MM.1S (cell line): ENCODE data around the gene PRSS21.

Source experiments
- DNase-seq: peaks from one replicate; pipeline ENCODE4 v3.0.0-alpha.2; 2015
- H2AFZ ChIP-seq: fragments of 300-600 bp; sonication (generic); 2 replicates; pipeline ENCODE4 v1.6.0; 2016; ENCODE audit warnings: antibody characterized with exemption, low read length
- H3F3A ChIP-seq: fragments of 300-600 bp; sonication (generic); 2 replicates; pipeline ENCODE4 v1.6.1; 2016; ENCODE audit warnings: mild to moderate bottlenecking, antibody characterized with exemption, low read length, moderate library complexity, mixed read lengths; ENCODE audit not compliant: insufficient read depth
- H3K27ac ChIP-seq: fragments of 300-600 bp; sonication (generic); 2 replicates; pipeline ENCODE4 v1.5.1; 2016; ENCODE audit warnings: mild to moderate bottlenecking, low read length
- H3K27me3 ChIP-seq: fragments of 300-600 bp; sonication (generic); replicated peaks from 2 replicates; pipeline ENCODE4 v1.6.0; 2016; ENCODE audit warnings: low read length; ENCODE audit not compliant: insufficient read depth
- H3K36me3 ChIP-seq: fragments of 300-600 bp; sonication (generic); replicated peaks from 2 replicates; pipeline ENCODE4 v1.6.1; 2016; ENCODE audit warnings: mild to moderate bottlenecking, low read length, mixed read lengths; ENCODE audit not compliant: insufficient read depth
- H3K4me1 ChIP-seq: fragments of 300-600 bp; sonication (generic); 2 replicates; pipeline ENCODE4 v1.6.1; 2016; ENCODE audit warnings: low read length, mixed read lengths
- H3K4me2 ChIP-seq: fragments of 300-600 bp; sonication (generic); 2 replicates; pipeline ENCODE4 v1.6.0; 2016; ENCODE audit warnings: low read depth, low read length
- H3K4me3 ChIP-seq: fragments of 300-600 bp; sonication (generic); 2 replicates; pipeline ENCODE4 v1.5.1; 2016; ENCODE audit warnings: low read length, mixed read lengths
- H3K79me2 ChIP-seq: fragments of 300-600 bp; sonication (generic); 2 replicates; pipeline ENCODE4 v1.6.1; 2016; ENCODE audit warnings: mixed run types, low read length, mixed read lengths
- H3K9ac ChIP-seq: fragments of 300-600 bp; sonication (generic); 2 replicates; pipeline ENCODE4 v1.6.1; 2016; ENCODE audit warnings: low read length, mixed read lengths
- H3K9me2 ChIP-seq: fragments of 300-600 bp; sonication (generic); replicated peaks from 2 replicates; pipeline ENCODE4 v1.6.1; 2016; ENCODE audit warnings: mild to moderate bottlenecking, low read length, mixed read lengths; ENCODE audit not compliant: insufficient read depth
- H3K9me3 ChIP-seq: fragments of 300-600 bp; sonication (generic); replicated peaks from 2 replicates; pipeline ENCODE4 v1.6.1; 2016; ENCODE audit warnings: mild to moderate bottlenecking, low read length, mixed read lengths; ENCODE audit not compliant: insufficient read depth
- H4K20me1 ChIP-seq: fragments of 300-600 bp; sonication (generic); 2 replicates; pipeline ENCODE4 v1.6.1; 2016; ENCODE audit warnings: mild to moderate bottlenecking, low read length, moderate library complexity, mixed read lengths; ENCODE audit not compliant: insufficient read depth
- CTCF ChIP-seq: fragments of 300-600 bp; sonication (generic); IDR thresholded peaks from 2 replicates; pipeline ENCODE4 v1.5.1; 2016; ENCODE audit warnings: antibody characterized with exemption, low read length, mixed read lengths
- EZH2 ChIP-seq: fragments of 300-600 bp; sonication (generic); optimal IDR thresholded peaks from 2 replicates; pipeline ENCODE3; 2017; ENCODE audit warnings: low read depth, mild to moderate bottlenecking, antibody characterized with exemption, low read length, mixed read lengths
- EZH2phosphoT487 ChIP-seq: fragments of 300-600 bp; sonication (generic); IDR thresholded peaks from 2 replicates; pipeline ENCODE4 v1.6.1; 2018; ENCODE audit warnings: antibody characterized with exemption, low read length

The PRSS21 gene

GRCh38 chr16:2825906-2826305 lies 8.9 kb downstream of the PRSS21 start:
- no peak overlapping the region for H3K9ac ChIP-seq
- H3K27ac ChIP-seq, result no peak overlapping the region
- peaks cover 99% of the 10 kb centered on the region for H3K27me3 ChIP-seq

GRCh38 chr16:2826591-2827373 lies 9.7 kb downstream of the PRSS21 start:
- H3K36me3 ChIP-seq, result no peaks in the 10 kb centered on the region
- no peaks in the 10 kb centered on the region for H3K9me3 ChIP-seq
- no peaks in the 10 kb centered on the region for H3F3A ChIP-seq
- H3K9ac ChIP-seq, result no peak overlapping the region
- H4K20me1 ChIP-seq, result no peaks in the 10 kb centered on the region
- no peaks in the 10 kb centered on the region for H3K9me2 ChIP-seq
- H3K27ac ChIP-seq, result no peak overlapping the region
- peaks cover 99% of the 10 kb centered on the region for H3K27me3 ChIP-seq
- no peak for DNase-seq
- H2AFZ ChIP-seq, result no peak overlapping the region
- H3K4me1 ChIP-seq, result no peaks in the 10 kb centered on the region
- TF ChIP-seq CTCF (no peak), EZH2phosphoT487 (no peak), EZH2 (no peak)
- no peak overlapping the region for H3K4me3 ChIP-seq
- no peaks in the 10 kb centered on the region for H3K79me2 ChIP-seq
- H3K4me2 ChIP-seq, result no peak overlapping the region

More at GRCh38 chr16:2825906-2826305, 8.9 kb downstream of the PRSS21 start:
- no peak for TF ChIP-seq EZH2phosphoT487
- peak; percentile 4 for TF ChIP-seq EZH2
- Histone ChIP-seq H4K20me1 (no peaks in the 10 kb centered on the region), H3K9me2 (no peaks in the 10 kb centered on the region), H2AFZ (no peak overlapping the region), H3F3A (no peaks in the 10 kb centered on the region), H3K4me3 (no peak overlapping the region), H3K36me3 (no peaks in the 10 kb centered on the region), H3K4me1 (no peaks in the 10 kb centered on the region), H3K79me2 (no peaks in the 10 kb centered on the region), H3K9me3 (no peaks in the 10 kb centered on the region), H3K4me2 (no peak overlapping the region)
- DNase-seq, result no peak

GRCh38 chr16:2827374-2827791 lies 10.3 kb downstream of the PRSS21 start:
- no peaks in the 10 kb centered on the region for H3K36me3 ChIP-seq
- no peaks in the 10 kb centered on the region for H3K9me2 ChIP-seq
- H3K27ac ChIP-seq, result no peak overlapping the region
- H3K4me1 ChIP-seq, result no peaks in the 10 kb centered on the region
- no peaks in the 10 kb centered on the region for H3K79me2 ChIP-seq
- no peak for TF ChIP-seq CTCF
- no peak for TF ChIP-seq EZH2
- no peak for TF ChIP-seq EZH2phosphoT487
- no peak overlapping the region for H3K4me3 ChIP-seq
- H3F3A ChIP-seq, result no peaks in the 10 kb centered on the region
- H4K20me1 ChIP-seq, result no peaks in the 10 kb centered on the region
- H3K9me3 ChIP-seq, result no peaks in the 10 kb centered on the region
- H3K9ac ChIP-seq, result no peak overlapping the region
- H2AFZ ChIP-seq, result no peak overlapping the region
- peaks cover 99% of the 10 kb centered on the region for H3K27me3 ChIP-seq
- no peak for DNase-seq
- no peak overlapping the region for H3K4me2 ChIP-seq
